Activated CD8-positive, alpha-beta memory T cell treated with anti-CD3 and anti-CD28 coated beads for 36 hours (primary cell): ENCODE results near the gene TACC2. TPM values are rescaled to one million over a fixed set of nuclear protein-coding genes. Genes with fewer than 3 reads are reported as not detected.
"Not testable (repeated sequence)": the region's sequence is repeated elsewhere in the genome, so short reads cannot be mapped to it uniquely, and the experiment has no call there.

Experiments used
- CTCF ChIA-PET: fragments of 350-600 bp; sonication (Branson Sonifier 250); formaldehyde crosslinking; loops from one replicate; lab custom pipeline; 2021; ENCODE audit warnings: antibody characterized with exemption; lab: Charles Lee
- POLR2A ChIA-PET: fragments of 350-600 bp; sonication (Branson Sonifier 250); formaldehyde crosslinking; loops from one replicate; lab custom pipeline; 2021; ENCODE audit warnings: antibody characterized with exemption; lab: Charles Lee
- total RNA-seq, 2 experiments: library from RNA; stranded (reverse); gene quantifications; one replicate each; pipeline ENCODE4 v1.2.3, GENCODE V29; 2021

TACC2 gene
- total RNA-seq, 2 experiments from 2014 or later = not detected

DNA sequence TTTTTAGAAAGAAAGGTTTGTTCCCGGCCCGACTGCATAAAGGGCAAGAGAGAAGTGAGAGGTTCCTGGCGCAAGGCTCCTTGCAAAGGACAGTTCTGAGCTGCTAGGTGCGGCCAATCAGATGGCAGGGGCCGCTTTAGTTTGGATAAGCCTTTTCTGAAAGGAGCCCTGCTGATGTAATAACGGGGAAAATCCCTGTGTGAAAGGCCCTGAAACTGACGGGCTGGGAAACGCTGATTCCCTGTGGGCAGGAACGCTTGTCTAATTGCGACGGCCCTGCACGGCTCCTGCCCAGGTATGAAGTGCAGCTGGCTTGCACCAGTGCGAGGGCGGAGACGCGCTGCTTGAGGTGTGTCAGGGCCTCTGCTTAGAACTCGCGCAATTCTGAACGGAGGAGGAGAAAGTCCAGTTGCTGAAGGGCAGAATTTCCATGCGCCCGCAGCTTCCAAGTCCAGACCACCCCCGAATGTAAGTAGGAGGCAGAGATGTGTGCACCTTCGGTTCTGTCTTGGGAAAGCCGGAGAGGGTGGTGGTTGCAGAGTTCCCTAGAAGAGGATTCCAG, 30.5 kb downstream of the TACC2 start:
- ChIA-PET CTCF (no interaction called here), POLR2A (no interaction called here)

DNA sequence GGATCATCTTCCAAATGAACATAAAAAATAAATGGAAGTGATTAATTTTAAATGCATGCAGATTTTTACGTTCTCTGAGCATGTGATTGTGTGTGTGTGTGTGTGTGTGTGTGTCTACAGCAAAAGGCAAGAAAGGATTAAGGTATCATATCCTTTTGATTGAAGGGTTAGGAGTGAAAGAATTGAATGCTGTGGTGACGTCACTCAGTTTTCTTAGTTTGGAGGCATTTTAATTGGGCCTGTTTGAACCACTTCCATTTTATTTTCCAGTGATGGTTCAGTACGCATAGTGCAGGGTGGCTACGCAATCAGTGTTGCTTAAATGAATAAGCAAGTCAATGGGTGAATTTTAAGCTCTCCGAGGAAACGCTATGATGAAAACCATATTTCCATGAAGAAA, 31.3 kb downstream of the TACC2 start:
- ChIA-PET CTCF (no interaction called here), POLR2A (no interaction called here)

DNA sequence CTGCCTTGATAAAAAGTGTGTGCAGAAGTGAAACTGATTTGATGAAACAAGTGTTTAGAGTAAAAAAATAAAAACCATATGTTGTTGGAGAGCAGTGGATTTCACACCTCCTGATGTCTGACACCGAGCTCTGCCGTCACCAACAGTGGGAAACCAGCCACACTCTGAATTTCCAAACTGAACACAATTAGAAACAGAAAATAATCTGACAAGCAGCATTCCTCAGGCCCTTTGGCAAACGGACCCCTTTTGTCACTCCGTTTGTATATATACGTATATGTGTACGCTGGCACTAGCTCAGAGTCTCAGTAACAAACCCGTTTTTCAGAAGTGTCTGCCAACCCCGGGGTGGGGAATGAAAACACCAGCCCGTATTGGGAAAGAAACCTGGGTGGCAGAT, 32.4 kb downstream of the TACC2 start:
- ChIA-PET POLR2A (no interaction called here), CTCF (no interaction called here)

DNA sequence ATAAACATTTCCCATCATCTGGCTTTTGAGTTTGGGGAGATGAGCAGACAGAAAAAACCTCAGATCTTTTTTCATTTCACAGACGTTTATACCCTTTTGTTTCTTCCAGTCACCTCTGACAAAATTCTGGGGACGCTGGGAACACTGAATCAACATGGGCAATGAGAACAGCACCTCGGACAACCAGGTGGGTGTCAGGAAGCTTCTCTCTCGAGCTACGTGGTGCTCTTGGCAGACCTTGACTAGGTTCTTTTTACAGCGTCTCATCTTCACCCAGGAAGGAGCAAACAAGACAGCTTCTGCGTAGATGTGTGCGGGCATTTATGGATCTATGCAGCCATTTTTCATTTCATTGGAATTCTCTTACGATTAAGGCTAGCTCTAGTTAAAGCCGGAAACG, 32.9 kb downstream of the TACC2 start:
- POLR2A ChIA-PET = no interaction called here
- CTCF ChIA-PET = no interaction called here

DNA sequence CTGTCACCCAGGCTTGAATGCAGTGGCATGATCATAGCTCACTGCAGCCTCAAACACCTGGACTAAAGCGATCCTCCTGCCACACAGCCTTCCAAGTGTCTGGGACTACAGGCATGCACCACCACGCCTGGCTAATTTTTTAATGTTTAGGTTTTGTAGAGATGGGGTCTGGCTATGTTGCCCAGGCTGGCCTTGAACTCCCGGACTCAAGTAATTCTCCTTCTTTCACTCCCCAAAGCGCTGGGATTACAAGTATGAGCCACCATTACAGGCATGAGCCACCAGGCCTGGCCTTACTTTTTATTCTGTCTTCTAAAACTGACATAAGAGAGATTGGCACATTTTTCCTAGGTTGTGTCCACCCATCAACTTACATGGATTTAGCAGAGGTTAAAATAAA, 33.3 kb downstream of the TACC2 start:
- ChIA-PET POLR2A (no interaction called here), CTCF (no interaction called here)

DNA sequence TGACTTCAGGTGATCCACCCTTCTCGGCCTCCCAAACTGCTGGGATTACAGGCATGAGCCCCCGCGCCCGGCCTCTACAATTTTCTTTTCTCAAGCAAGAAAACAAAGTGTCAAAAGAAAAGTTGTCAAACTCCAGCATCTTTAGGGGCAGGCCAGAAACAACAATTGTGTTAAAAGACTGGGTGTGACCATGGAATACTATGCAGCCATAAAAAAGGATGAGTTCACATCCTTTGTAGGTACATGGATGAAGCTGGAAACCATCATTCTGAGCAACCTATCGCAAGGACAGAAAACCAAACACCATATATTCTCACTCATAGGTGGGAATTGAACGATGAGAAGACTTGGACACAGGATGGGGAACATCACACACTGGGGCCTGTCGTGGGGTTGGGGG, 34.3 kb downstream of the TACC2 start:
- POLR2A ChIA-PET, CTCF ChIA-PET: not testable (repeated sequence)

DNA sequence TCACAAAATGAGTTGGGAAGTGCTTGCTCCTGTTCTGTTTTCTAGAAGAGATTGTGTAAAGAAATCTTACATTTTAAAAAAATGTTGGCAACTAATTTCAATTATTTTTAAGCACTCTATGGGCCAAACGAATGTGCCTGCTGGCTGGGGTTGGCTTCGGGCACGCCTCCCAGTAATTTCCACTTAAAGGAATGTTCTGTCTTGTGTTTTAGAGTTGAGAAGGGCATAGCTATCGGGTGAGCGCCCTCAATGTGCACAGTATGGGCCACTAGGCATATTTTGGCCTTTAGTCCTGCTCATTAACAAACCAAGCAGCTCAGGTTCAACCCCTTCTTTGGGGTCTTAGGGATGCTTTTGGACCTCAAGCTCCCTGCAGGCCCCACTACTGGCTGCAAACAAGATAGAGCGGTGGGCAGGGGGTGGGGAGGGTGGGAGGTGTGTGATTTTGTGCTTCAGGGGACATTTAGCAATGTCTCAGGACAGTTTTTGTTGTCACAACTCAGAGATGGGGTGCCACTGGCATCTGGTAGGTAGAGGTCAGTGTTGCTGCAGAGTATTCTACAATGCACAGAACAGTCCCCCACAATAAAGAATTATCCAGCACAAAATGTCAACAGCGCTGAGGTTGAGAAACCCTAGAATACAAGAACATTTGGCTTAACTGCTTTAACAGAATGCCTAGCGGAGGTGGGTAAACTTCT, 40.7 kb downstream of the TACC2 start:
- CTCF ChIA-PET = no interaction called here
- POLR2A ChIA-PET = no interaction called here

DNA sequence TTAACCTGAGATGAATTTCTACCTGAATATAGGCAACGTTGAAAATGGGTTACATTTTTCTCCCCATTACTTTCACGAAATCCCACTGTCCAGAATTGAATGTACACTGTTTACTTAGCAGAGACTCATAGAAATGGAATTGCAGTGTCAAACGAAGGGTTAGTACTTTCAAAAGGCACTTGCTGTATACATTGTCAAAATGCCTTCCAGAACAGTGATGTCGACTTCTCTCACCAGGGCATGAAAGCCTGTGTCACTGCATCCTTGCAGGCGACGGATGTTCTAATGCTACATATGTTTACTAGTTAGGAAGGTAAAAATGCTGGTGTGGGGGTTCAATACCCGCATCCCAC, 41.2 kb downstream of the TACC2 start:
- CTCF ChIA-PET = no interaction called here

DNA sequence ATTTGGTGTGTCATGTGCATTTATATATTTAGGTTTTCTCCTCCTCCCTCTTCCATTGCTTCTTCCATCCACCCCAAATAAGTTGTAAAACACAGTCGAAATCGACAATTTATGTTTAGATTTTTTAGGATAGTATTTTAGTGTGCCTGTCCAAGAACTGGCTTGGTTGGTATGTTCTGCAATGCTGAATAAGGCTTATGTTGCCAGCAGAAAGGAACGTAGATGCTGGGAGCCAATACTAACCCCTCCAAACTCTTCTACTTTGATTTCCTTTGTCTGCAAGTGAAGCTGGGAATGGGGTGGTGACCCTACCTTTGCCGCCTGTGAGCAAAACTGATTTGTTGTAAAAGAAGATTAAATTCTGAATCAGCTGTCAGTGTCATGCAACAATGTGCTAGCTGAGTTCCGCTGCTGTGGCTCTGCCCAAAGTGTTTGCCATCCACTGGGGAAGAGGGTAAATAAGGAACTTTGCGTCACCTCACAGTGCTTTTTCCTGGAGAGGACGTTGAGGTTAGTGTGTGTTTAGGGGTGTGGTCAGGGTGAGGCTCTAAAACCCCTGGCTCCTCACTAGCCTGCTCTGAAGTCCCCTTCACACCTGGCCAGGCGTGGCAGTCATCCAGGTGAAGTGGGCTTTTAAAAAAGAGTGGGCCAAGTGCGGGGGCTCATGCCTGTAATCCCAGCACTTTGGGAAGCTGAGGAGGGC, 44.4 kb downstream of the TACC2 start:
- CTCF ChIA-PET = no interaction called here
- POLR2A ChIA-PET = no interaction called here

More for the DNA sequence above, 41.2 kb downstream of the TACC2 start:
- POLR2A ChIA-PET = no interaction called here

DNA sequence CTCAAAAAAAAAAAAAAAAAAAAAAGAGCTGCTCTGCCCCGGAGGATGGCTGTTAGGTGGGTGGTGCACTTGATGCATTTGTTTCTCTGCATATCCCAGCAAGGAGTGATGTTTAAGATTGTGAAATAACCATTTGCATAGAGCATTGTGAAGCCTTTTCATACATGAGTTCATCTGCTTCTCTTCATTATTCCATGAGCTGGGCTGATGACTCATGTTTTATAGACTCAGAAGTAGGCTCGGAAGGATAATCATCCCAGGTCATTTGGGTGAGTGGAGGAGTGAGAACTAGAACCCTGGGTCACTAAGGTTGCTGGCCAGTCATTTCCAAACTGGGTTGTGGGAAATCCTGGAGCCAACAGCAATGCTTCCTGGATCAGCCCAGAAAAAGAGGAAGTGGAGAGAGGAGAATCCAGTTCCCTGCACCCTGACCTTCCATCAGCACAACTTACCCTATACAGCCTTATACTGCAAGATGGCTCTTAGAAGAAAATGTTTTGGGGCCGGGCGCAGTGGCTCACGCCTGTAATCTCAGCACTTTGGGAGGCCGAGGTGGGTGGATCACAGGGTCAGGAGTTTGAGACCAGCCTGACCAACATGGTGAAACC, 45.3 kb downstream of the TACC2 start:
- POLR2A ChIA-PET = no interaction called here
- CTCF ChIA-PET = no interaction called here

DNA sequence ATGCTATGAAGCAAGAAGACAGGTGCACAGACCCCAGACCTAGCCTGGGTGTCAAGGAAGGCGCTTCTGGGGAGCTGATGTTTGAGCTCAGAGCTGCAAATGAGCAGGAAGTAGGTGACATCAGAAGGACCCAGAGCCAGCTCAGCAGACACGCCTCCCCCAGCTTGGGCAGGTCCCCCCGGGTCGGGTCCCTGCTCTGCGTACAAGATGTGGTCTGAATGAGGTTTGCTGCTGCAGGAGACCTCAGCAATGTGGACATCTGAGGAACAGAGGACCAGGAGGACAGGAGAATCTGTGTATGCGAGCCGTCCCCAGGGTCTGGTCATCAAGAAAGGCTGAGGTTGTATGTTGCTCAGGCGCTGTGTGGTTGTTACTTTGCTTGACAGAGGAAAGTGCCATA, 51.8 kb downstream of the TACC2 start:
- POLR2A ChIA-PET = no interaction called here
- CTCF ChIA-PET = no interaction called here

DNA sequence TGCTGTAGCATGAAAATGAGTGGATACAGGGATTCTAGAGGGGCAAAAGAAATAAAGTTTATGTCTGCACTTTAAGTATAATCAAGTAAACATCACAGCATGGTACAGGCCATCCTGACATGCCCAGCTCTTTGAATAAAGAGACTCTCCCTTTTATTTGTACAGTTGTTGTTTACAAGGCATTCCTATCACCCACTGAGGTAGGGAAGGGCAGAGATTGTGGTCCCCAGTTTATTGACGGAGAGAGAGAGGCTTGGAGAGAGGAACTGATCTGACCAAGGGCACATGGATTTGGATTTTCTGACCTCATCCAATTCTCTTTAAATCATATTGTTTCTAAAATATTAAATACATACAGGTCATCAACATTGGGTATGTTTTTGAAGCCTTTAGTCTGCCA, 53.9 kb downstream of the TACC2 start:
- POLR2A ChIA-PET = no interaction called here
- CTCF ChIA-PET = no interaction called here

DNA sequence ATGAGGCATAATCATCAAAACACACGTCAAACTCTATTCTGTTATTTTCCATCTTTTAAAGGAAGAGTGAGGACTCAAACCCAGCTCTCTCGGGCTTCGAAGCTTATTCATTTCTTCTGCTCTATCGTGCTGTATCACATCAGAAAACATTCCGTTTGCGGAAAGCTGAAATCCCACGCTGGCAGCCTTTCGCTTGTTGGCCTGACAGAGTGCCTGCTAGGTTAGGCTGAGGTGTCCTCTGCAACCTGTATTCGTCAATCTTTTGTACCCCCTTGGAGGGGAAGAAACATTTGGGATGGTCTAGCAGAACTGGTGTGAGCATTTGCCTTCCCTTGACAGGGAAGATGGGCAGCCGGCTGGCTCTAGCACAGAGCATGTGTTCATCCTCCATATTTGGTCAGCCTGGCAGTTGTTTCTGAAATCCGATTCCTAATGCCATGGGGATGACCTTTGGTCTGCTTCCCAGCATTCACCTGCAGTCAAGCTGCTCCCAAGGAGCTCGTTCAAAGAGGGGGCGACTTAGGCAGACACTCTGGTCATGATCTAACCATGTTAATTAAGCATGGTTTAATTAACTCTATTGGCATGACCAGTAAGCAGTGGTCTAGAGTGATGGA, 55.2 kb downstream of the TACC2 start:
- CTCF ChIA-PET = interaction anchor here (0.7 kb wide), 1 partner anchor 188 kb away, joined by 4 read pairs; no protein-coding TSS in a partner anchor
- POLR2A ChIA-PET = no interaction called here

DNA sequence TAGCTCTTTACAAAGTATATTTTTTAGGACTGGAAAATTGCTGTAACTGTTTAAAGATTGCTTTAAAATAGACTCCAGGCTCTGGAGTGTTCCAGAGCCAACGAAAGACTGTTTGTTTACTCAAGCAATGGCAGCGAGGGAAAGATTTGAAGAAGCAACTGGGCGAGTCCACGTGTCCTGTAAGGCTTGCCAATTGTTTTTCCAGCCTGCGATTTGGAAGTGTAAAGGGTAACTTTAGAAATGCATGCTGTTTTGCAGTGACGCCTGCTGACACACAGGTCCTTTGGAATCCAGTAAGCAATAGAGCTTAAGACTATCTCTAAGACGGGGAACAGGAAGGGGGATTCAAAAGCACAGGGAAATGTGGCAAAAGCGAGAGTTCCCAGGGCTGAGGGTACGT, 55.8 kb downstream of the TACC2 start:
- CTCF ChIA-PET = interaction anchor here (0.7 kb wide), 1 partner anchor 188 kb away, joined by 4 read pairs; no protein-coding TSS in a partner anchor
- POLR2A ChIA-PET = no interaction called here

DNA sequence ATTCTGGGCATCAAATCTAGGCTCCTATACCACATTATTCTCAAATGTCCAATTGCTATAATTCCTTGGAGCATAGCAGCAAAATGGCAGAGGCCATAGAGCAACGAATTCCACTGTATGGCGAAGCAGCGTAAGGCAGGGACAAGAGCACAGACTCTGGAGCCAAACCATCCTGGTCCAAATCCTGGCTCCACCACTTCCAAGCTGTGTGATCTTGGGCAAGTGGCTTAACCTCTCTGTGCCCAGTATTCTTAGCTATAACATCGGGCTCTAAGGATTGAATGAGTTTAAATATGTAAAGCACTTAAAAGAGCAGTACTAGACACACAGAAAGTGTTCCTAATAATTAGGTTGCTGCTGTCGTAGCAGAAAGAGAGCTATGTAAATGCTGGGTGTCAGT, 56.2 kb downstream of the TACC2 start:
- ChIA-PET POLR2A (no interaction called here), CTCF (interaction anchor here (0.7 kb wide), 1 partner anchor 189 kb away, joined by 4 read pairs; no protein-coding TSS in a partner anchor)

DNA sequence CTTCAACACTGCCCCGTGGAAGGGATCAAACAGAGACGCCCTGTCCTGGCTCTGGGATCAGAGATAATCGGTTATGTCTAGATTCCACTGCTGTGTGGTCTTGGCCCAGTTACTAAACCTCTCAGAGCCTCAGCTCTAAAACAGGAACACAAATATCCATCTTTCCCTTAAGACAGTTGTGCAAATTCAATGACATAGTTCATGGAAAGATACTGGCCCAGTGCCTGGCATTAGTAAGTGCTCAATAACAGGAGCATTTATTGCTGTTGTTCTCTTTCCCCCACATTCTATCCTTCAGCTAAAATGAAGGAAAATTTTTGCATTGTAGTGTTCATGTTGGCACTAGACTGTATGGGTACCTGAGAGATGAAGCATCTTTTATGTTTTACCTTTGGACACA, 58.6 kb downstream of the TACC2 start:
- CTCF ChIA-PET = no interaction called here

DNA sequence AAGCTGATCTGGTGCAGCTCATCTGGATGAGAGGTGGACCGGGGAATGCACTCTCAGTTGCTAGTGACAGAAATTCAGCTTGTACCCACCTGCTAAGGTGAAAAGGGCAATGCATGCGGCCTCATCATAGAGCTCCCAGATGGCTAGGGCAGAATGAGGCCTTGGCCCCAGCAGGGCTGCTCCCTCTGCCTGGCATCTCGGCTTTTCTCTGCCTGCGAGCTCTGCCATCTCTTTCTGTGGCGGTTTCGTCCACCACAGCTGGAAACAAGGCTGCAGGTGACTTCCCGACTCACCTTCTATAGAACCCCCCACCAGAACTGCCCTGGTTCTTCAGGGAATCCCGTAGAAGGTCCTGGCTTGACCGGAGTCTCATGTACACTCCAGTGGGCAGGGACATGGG, 60.1 kb downstream of the TACC2 start:
- ChIA-PET POLR2A (no interaction called here), CTCF (no interaction called here)

More for the DNA sequence above, 58.6 kb downstream of the TACC2 start:
- POLR2A ChIA-PET = no interaction called here

DNA sequence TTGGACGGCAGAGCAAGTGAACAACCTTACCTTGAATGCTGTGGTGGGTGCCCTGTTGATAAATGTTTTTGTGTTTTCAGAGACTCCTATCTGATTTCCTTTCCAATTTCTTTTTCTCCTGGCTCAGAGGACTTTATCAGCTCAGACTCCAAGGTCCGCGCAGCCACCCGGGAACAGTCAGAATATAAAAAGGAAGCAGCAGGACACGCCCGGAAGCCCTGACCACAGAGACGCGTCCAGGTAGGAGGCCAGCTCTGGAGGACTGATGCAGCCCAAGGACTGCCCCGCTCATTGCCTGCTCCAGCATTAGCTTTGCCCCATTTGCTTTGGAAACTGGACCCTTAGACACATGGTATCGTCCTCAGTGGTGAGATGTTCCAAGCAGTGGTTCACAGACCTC, 61.3 kb downstream of the TACC2 start:
- CTCF ChIA-PET = no interaction called here
- POLR2A ChIA-PET = no interaction called here

DNA sequence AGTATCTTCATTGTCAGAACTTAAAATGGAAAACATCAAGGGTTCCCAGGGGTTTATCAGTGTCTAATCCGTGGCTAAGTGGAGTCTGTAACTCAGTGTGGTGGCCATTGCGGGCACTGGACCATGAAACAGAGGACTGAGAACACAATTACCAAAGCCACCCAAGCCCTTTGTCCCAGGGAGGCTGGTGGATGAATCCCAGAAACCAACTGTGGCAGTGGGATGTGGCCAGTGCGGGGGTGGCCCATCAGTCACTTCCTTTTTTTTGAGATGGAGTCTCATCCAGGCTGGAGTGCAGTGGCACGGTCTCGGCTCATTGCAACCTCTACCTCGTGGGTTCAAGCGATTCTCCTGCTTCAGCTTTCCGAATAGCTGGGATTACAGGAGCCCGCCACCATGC, 61.8 kb downstream of the TACC2 start:
- CTCF ChIA-PET = no interaction called here
- POLR2A ChIA-PET = no interaction called here
